ENCODE data around the gene TRIM66.

TRIM66 gene

DNA sequence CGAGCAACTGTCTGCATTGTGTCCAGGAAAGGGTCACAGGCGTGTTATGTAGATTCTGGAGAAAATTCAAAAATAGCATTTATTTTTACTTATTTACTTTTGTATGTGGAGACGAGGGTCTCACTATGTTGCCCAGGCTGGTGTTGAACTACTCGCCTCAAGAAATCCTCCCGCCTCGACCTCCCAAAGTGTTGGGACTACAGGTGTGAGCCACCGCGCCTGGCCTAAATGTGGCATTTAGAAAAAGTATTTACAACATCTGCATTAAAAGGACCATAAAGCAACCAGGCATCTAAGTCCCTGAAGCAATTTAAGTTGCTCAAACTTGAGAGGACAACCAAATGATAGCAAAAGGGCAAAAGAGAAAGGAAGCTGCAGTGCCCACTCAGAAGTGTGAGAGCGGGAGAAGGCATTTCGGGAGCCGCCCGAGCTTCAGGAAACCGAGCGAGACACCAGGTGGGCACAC lies 595 bp downstream of the TRIM66 start:
- peak overlapping the region; percentile 81 for H2AFZ ChIP-seq (ENCODE audit: low read depth, low read length)
- H3K4me3 ChIP-seq (ENCODE audit: low read depth in 1 of 2, low read length in 2 of 2): peak overlapping the region; percentile 80 to 82
- H3K9me3 ChIP-seq (ENCODE audit: insufficient read depth, low read length, severe bottlenecking): no peaks in the 10 kb centered on the region
- H3K79me2 ChIP-seq (ENCODE audit: insufficient read depth, low read length): peaks cover 44% of the 10 kb centered on the region
- no peak for DNase-seq
- H4K20me1 ChIP-seq (ENCODE audit: insufficient read depth, low read length): peaks cover 29% of the 10 kb centered on the region
- TF ChIP-seq, protein P1, sequence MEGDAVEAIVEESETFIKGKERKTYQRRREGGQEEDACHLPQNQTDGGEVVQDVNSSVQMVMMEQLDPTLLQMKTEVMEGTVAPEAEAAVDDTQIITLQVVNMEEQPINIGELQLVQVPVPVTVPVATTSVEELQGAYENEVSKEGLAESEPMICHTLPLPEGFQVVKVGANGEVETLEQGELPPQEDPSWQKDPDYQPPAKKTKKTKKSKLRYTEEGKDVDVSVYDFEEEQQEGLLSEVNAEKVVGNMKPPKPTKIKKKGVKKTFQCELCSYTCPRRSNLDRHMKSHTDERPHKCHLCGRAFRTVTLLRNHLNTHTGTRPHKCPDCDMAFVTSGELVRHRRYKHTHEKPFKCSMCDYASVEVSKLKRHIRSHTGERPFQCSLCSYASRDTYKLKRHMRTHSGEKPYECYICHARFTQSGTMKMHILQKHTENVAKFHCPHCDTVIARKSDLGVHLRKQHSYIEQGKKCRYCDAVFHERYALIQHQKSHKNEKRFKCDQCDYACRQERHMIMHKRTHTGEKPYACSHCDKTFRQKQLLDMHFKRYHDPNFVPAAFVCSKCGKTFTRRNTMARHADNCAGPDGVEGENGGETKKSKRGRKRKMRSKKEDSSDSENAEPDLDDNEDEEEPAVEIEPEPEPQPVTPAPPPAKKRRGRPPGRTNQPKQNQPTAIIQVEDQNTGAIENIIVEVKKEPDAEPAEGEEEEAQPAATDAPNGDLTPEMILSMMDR (IDR thresholded peaks at IDR 0.05; ENCODE audit: borderline replicate concordance, extremely low read depth, low read length, poor library complexity, severe bottlenecking): no peak
- no peak for TF ChIP-seq EZH2 (IDR thresholded peaks at IDR 0.05; ENCODE audit: borderline replicate concordance, low read depth, low read length, severe bottlenecking)
- ATAC-seq (ENCODE audit: insufficient read depth, low read depth): peak; percentile 0; the same call in 1 of the 3 replicates
- peak overlapping the region; percentile 78 for H3K4me2 ChIP-seq (ENCODE audit: insufficient read depth, low read length)
- peaks cover 42% of the 10 kb centered on the region for H3K4me1 ChIP-seq (ENCODE audit: insufficient read depth, low read length)
- H3K27me3 ChIP-seq (ENCODE audit: insufficient read depth, low read length, poor library complexity): no peaks in the 10 kb centered on the region
- peak overlapping the region; percentile 98 for H3K27ac ChIP-seq (ENCODE audit: low read length)
- H3K9ac ChIP-seq (ENCODE audit: low read depth, low read length): peak overlapping the region; percentile 89
- peaks cover 62% of the 10 kb centered on the region for H3K36me3 ChIP-seq (ENCODE audit: insufficient read depth, low read length)

DNA sequence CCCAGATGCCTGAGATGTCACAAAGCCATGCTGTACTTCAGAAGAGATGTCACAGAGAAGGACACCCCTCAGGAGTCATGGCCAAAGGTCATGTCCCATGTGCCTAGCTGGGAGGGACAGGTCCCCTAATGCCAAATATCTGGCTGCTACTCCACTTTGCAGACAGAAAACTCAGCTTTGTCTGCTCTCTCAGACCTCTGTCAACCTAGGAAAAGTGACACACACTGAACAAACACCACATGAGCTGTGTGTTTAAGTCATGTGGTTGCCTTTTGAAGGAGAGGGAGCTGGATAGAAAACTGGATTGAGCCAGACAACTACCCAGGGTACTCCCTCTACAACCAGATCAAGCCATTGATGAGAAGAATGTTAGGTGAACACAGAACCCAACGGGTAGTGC lies 3.5 kb downstream of the TRIM66 start:
- ATAC-seq (ENCODE audit: insufficient read depth, low read depth) (no peak), DNase-seq (no peak)
- H3K4me2 ChIP-seq (ENCODE audit: insufficient read depth, low read length): no peak overlapping the region
- H3K9me3 ChIP-seq (ENCODE audit: insufficient read depth, low read length, severe bottlenecking): no peaks in the 10 kb centered on the region
- TF ChIP-seq, protein P1 (IDR thresholded peaks at IDR 0.05; ENCODE audit: borderline replicate concordance, extremely low read depth, low read length, poor library complexity, severe bottlenecking): no peak
- TF ChIP-seq EZH2 (IDR thresholded peaks at IDR 0.05; ENCODE audit: borderline replicate concordance, low read depth, low read length, severe bottlenecking): no peak
- no peak overlapping the region for H3K4me3 ChIP-seq (ENCODE audit: low read depth in 1 of 2, low read length in 2 of 2)
- H3K9ac ChIP-seq (ENCODE audit: low read depth, low read length): no peak overlapping the region
- no peak overlapping the region for H2AFZ ChIP-seq (ENCODE audit: low read depth, low read length)
- no peak overlapping the region for H3K27ac ChIP-seq (ENCODE audit: low read length)
- peaks cover 13% of the 10 kb centered on the region for H4K20me1 ChIP-seq (ENCODE audit: insufficient read depth, low read length)
- no peaks in the 10 kb centered on the region for H3K27me3 ChIP-seq (ENCODE audit: insufficient read depth, low read length, poor library complexity)
- peaks cover 13% of the 10 kb centered on the region for H3K4me1 ChIP-seq (ENCODE audit: insufficient read depth, low read length)
- H3K79me2 ChIP-seq (ENCODE audit: insufficient read depth, low read length): peaks cover 27% of the 10 kb centered on the region
- peaks cover 37% of the 10 kb centered on the region for H3K36me3 ChIP-seq (ENCODE audit: insufficient read depth, low read length)

DNA sequence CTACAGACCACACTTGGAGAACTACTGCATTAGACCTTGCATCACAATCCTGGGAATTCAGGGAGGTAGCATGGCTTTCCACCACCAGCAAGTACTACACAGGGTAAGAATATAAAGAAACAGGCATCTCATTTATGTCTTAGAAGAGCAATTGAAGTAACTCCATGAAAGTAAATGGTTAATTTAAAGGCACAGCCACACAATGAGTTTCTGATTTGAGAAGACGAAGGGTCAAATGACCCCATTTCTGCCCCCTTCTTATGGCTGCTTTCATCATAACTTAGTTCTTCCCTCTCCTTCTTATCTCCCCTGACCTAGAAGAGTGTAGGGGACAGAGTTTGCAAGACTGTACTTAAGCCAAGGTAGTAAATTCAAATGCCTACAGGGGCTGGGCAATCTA lies 6.0 kb downstream of the TRIM66 start:
- Histone ChIP-seq H3K79me2 (ENCODE audit: insufficient read depth, low read length) (peaks cover 2% of the 10 kb centered on the region), H3K4me2 (ENCODE audit: insufficient read depth, low read length) (no peak overlapping the region), H3K36me3 (ENCODE audit: insufficient read depth, low read length) (peaks cover 34% of the 10 kb centered on the region), H4K20me1 (ENCODE audit: insufficient read depth, low read length) (no peaks in the 10 kb centered on the region), H3K27me3 (ENCODE audit: insufficient read depth, low read length, poor library complexity) (no peaks in the 10 kb centered on the region), H3K9ac (ENCODE audit: low read depth, low read length) (no peak overlapping the region), H3K4me3 (ENCODE audit: low read depth in 1 of 2, low read length in 2 of 2) (no peak overlapping the region), H3K9me3 (ENCODE audit: insufficient read depth, low read length, severe bottlenecking) (no peaks in the 10 kb centered on the region), H2AFZ (ENCODE audit: low read depth, low read length) (no peak overlapping the region), H3K4me1 (ENCODE audit: insufficient read depth, low read length) (peaks cover 3% of the 10 kb centered on the region), H3K27ac (ENCODE audit: low read length) (no peak overlapping the region)
- DNase-seq (no peak), ATAC-seq (ENCODE audit: insufficient read depth, low read depth) (no peak)
- TF ChIP-seq, protein P1 (IDR thresholded peaks at IDR 0.05; ENCODE audit: borderline replicate concordance, extremely low read depth, low read length, poor library complexity, severe bottlenecking): no peak
- TF ChIP-seq EZH2 (IDR thresholded peaks at IDR 0.05; ENCODE audit: borderline replicate concordance, low read depth, low read length, severe bottlenecking): no peak

DNA sequence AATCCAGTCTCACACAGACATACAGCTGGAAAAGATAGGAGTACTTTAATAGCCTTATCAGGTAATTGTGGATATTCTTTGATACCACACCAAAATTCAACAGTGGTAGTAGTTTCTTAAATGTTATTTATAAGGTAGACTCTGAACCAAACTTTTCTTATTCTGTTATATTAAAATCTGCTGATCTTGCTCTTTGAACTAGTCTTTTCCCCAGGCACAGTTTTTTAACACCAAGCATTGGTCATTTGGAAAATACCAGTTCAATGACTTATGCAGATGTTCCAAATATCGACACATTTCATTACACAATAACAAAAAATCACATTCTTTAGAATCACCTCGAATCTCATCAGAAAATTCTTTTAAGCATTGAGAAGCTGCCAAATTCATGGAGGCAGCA lies 7.6 kb downstream of the TRIM66 start:
- no peaks in the 10 kb centered on the region for H3K79me2 ChIP-seq (ENCODE audit: insufficient read depth, low read length)
- ATAC-seq (ENCODE audit: insufficient read depth, low read depth) (no peak), DNase-seq (no peak)
- H3K4me2 ChIP-seq (ENCODE audit: insufficient read depth, low read length): no peak overlapping the region
- no peaks in the 10 kb centered on the region for H3K27me3 ChIP-seq (ENCODE audit: insufficient read depth, low read length, poor library complexity)
- no peak overlapping the region for H3K4me3 ChIP-seq (ENCODE audit: low read depth in 1 of 2, low read length in 2 of 2)
- H3K9ac ChIP-seq (ENCODE audit: low read depth, low read length): no peak overlapping the region
- no peak overlapping the region for H3K27ac ChIP-seq (ENCODE audit: low read length)
- H4K20me1 ChIP-seq (ENCODE audit: insufficient read depth, low read length): no peaks in the 10 kb centered on the region
- TF ChIP-seq, protein P1 (IDR thresholded peaks at IDR 0.05; ENCODE audit: borderline replicate concordance, extremely low read depth, low read length, poor library complexity, severe bottlenecking): no peak
- TF ChIP-seq EZH2 (IDR thresholded peaks at IDR 0.05; ENCODE audit: borderline replicate concordance, low read depth, low read length, severe bottlenecking): no peak
- H3K36me3 ChIP-seq (ENCODE audit: insufficient read depth, low read length): peaks cover 39% of the 10 kb centered on the region
- H3K9me3 ChIP-seq (ENCODE audit: insufficient read depth, low read length, severe bottlenecking): no peaks in the 10 kb centered on the region
- no peak overlapping the region for H2AFZ ChIP-seq (ENCODE audit: low read depth, low read length)
- H3K4me1 ChIP-seq (ENCODE audit: insufficient read depth, low read length): no peaks in the 10 kb centered on the region
